Kidney epithelial cell (primary cell): Measurements from ENCODE around the gene TNIP1. TPM values are rescaled to one million over a fixed set of nuclear protein-coding genes. Genes with fewer than 3 reads are reported as not detected.

Source experiments
- DNase-seq: peaks from one replicate; pipeline ENCODE4 v3.0.0-alpha.2; 2010; ENCODE audit warnings: low read depth
- H3K27me3 ChIP-seq: 2 replicates; pipeline ENCODE4 v1.6.0; 2011; ENCODE audit warnings: low read length; ENCODE audit not compliant: control insufficient read depth, insufficient read depth
- H3K36me3 ChIP-seq: 2 replicates; pipeline ENCODE4 v1.5.1; 2011; ENCODE audit warnings: low read length; ENCODE audit not compliant: control insufficient read depth, insufficient read depth
- H3K4me3 ChIP-seq: 2 replicates; pipeline ENCODE4 v1.5.1; 2011; ENCODE audit warnings: low read depth, mild to moderate bottlenecking, control low read depth, low read length
- CTCF ChIP-seq: IDR thresholded peaks from 2 replicates; pipeline ENCODE4 v1.5.1; 2011; ENCODE audit warnings: mild to moderate bottlenecking, moderate library complexity, low read length, control low read depth, inconsistent platforms; ENCODE audit not compliant: insufficient read depth, poor library complexity, severe bottlenecking
- total RNA-seq: library from RNA; depleted of rRNA; stranded (reverse); fragments of >200 nt; gene quantifications from 2 replicates; pipeline ENCODE4 v1.2.3, GENCODE V29; 2015

Gene TNIP1
- total RNA-seq, 1 donor from 2014 or later = 454 TPM

- H3K27me3 ChIP-seq = no peaks in the 10 kb centered on the region
- TF ChIP-seq CTCF = no peak
- H3K4me3 ChIP-seq = no peak overlapping the region
- H3K36me3 ChIP-seq = peaks cover 7% of the 10 kb centered on the region
- DNase-seq = no peak
Observed at GRCh38 chr5:151033217-151033934, 47.5 kb downstream of the TNIP1 start.

- Histone ChIP-seq H3K27me3 (no peaks in the 10 kb centered on the region), H3K36me3 (peaks cover 7% of the 10 kb centered on the region), H3K4me3 (no peak overlapping the region)
- TF ChIP-seq CTCF = no peak
- no peak for DNase-seq
Observed at GRCh38 chr5:151031554-151031953, 49.3 kb downstream of the TNIP1 start.

GRCh38 chr5:151030379-151030778 lies 50.5 kb downstream of the TNIP1 start:
- Histone ChIP-seq H3K4me3 (no peak overlapping the region), H3K27me3 (no peaks in the 10 kb centered on the region), H3K36me3 (peaks cover 7% of the 10 kb centered on the region)

GRCh38 chr5:151030056-151030336 lies 50.8 kb downstream of the TNIP1 start:
- H3K27me3 ChIP-seq = no peaks in the 10 kb centered on the region
- DNase-seq = no peak
- H3K4me3 ChIP-seq = no peak overlapping the region
- no peak for TF ChIP-seq CTCF
- H3K36me3 ChIP-seq = peaks cover 7% of the 10 kb centered on the region

More at GRCh38 chr5:151030379-151030778, 50.5 kb downstream of the TNIP1 start:
- TF ChIP-seq CTCF = no peak
- DNase-seq = no peak

GRCh38 chr5:151029179-151030055 lies 51.4 kb downstream of the TNIP1 start:
- Histone ChIP-seq H3K27me3 (no peaks in the 10 kb centered on the region), H3K4me3 (no peak overlapping the region), H3K36me3 (peaks cover 6% of the 10 kb centered on the region)
- DNase-seq = no peak
- no peak for TF ChIP-seq CTCF
